ENCODE data around the gene PLEKHG4B.
A peak's percentile ranks its signal among the peaks of the same experiment; 100 is the strongest.

PLEKHG4B gene

DNA sequence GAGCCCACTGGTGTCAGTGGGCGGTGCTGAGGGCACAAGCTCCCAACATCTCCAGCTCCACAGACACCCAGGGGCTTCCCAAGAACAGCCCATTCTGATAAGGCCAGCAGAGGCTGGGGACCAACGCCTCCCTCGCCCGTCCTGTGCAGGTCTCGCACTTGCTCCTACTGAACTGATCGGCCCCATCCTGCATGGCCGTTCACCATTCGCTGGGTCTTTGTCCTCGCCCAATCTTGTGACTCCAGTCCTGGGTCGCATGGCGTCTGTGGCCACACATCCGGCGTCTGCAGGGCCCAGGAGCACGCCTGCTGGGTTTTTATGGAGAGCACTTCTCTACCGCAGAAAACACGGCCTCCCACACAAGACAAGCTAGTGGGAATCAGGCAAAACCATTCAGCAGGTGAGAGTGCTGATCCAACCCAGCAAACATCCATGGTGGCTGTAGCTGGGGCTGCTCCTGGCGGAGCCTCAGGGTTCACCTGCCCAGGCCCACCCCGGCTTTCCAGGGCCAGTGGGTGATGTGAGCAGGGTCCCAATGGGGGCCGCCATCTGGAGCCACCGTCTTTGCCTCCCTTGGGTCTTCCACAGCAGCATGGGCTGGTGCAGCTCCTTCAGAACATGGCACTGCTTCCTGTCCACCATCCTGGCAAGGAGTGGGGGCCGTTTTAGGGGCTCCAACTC lies 106.7 kb downstream of the PLEKHG4B start:
- no peak overlapping the region for H3K9ac ChIP-seq (ENCODE audit: low read depth, low read length)
- no peak overlapping the region for H3K4me2 ChIP-seq (ENCODE audit: low read length)
- peaks cover 9% of the 10 kb centered on the region for H3K27me3 ChIP-seq (ENCODE audit: control insufficient read depth, insufficient read depth, low read length)
- no peaks in the 10 kb centered on the region for H3K4me1 ChIP-seq (ENCODE audit: control insufficient read depth, insufficient read depth, low read length)
- H3K36me3 ChIP-seq (ENCODE audit: insufficient read depth, low read length) = peaks cover 8% of the 10 kb centered on the region
- no peaks in the 10 kb centered on the region for H3K9me3 ChIP-seq (replicated peaks; ENCODE audit: low read length)
- no peak overlapping the region for H3K4me3 ChIP-seq (ENCODE audit: low read length)

DNA sequence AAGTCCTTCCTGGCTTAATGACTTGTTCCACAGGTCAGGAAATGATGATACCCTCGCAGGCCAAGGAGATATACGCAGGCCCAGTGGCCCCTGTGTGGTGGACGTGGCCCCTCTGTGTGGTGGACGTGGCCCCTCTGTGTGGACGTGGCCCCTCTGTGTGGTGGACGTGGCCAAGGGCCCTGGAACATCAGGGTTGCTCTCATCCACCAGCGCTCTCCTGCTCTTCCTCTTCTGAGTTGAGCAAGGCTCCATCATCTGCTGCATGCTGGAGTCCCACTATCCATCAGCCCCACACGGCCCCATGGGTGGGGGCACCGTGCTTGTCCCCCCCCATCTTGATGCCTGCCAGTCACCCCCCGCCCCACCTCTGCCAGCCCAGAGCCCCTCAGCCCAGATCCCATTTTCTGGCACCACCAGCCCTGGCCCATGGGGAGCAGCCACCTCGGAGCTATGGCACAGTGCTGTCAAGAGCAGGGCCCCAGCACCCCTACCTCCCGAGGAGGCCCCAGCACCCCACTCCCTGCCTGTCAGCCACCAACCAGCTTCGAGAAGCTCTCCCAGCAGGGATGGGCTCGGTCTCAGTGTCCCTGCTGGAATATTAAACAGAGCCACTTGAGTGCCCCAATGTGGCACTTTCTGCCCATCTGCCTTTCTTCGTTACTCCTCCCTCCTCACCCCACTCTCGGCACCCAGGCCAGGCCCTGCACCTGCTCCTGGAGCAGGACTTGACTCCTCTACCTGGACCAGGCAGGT lies 107.4 kb downstream of the PLEKHG4B start:
- no peak overlapping the region for H3K9ac ChIP-seq (ENCODE audit: low read depth, low read length)
- peaks cover 7% of the 10 kb centered on the region for H3K27me3 ChIP-seq (ENCODE audit: control insufficient read depth, insufficient read depth, low read length)
- H3K4me3 ChIP-seq (ENCODE audit: low read length) = no peak overlapping the region
- H3K9me3 ChIP-seq (replicated peaks; ENCODE audit: low read length) = no peaks in the 10 kb centered on the region
- no peak overlapping the region for H3K4me2 ChIP-seq (ENCODE audit: low read length)
- H3K4me1 ChIP-seq (ENCODE audit: control insufficient read depth, insufficient read depth, low read length) = no peaks in the 10 kb centered on the region
- H3K36me3 ChIP-seq (ENCODE audit: insufficient read depth, low read length) = peaks cover 13% of the 10 kb centered on the region

DNA sequence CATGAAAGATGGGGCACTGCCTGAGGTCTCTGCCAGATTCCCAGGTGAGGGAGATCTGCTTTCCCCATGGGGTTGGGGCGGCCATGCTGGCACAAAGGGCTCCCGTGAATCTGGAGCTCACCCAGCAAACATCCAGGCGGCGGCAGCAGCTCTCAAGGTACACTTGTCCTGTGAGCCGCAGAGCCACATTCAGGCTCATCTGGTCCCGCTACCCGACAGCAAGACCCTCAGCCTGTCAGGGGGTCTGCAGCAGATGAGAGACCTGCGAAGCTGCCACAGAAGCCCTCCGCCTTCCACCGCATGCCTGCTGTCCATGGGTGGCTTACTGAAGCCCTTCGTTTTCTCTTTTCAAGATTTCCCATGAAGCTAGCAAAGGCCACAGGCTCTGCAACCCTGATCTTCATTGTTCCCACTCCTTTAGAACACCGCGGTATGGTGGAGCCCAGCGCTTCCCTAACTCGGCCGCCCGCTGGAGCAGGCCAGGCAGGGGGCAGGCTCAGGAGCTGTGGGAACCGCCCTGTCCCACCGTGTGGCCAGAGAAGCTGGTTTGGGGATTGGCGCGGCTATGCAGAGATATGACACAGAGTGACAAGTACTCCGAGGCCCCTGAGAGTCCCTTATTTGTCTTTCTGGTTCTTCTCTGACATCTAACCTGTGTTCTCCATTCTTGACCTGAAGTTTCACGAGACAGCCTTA lies 108.1 kb downstream of the PLEKHG4B start:
- Histone ChIP-seq H3K4me1 (ENCODE audit: control insufficient read depth, insufficient read depth, low read length) (no peaks in the 10 kb centered on the region), H3K36me3 (ENCODE audit: insufficient read depth, low read length) (peaks cover 17% of the 10 kb centered on the region), H3K27me3 (ENCODE audit: control insufficient read depth, insufficient read depth, low read length) (no peaks in the 10 kb centered on the region), H3K9ac (ENCODE audit: low read depth, low read length) (no peak overlapping the region), H3K9me3 (replicated peaks; ENCODE audit: low read length) (no peaks in the 10 kb centered on the region), H3K4me2 (ENCODE audit: low read length) (no peak overlapping the region), H3K4me3 (ENCODE audit: low read length) (no peak overlapping the region)

DNA sequence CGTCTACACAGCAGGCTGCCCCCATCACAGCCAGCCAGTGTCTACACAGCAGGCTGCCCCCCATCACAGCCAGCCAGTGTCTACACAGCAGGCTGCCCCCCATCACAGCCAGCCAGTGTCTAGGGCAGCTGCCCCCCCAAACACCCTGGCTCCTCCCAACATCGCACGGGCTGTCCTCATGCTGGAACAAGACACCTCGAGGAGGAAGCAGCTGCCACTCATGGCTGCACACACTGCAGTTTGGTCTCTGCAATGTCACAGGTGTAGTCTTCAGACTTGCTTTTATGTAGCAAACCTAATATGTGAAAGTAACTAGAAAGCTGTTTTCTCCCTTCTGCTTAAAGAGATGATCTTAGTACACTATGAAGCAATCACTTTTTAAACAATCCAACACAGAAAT lies 109.0 kb downstream of the PLEKHG4B start:
- Histone ChIP-seq H3K27me3 (ENCODE audit: control insufficient read depth, insufficient read depth, low read length) (no peaks in the 10 kb centered on the region), H3K4me2 (ENCODE audit: low read length) (no peak overlapping the region), H3K4me1 (ENCODE audit: control insufficient read depth, insufficient read depth, low read length) (no peaks in the 10 kb centered on the region), H3K36me3 (ENCODE audit: insufficient read depth, low read length) (peaks cover 24% of the 10 kb centered on the region), H3K9me3 (replicated peaks; ENCODE audit: low read length) (no peaks in the 10 kb centered on the region), H3K4me3 (ENCODE audit: low read length) (no peak overlapping the region), H3K9ac (ENCODE audit: low read depth, low read length) (no peak overlapping the region)

DNA sequence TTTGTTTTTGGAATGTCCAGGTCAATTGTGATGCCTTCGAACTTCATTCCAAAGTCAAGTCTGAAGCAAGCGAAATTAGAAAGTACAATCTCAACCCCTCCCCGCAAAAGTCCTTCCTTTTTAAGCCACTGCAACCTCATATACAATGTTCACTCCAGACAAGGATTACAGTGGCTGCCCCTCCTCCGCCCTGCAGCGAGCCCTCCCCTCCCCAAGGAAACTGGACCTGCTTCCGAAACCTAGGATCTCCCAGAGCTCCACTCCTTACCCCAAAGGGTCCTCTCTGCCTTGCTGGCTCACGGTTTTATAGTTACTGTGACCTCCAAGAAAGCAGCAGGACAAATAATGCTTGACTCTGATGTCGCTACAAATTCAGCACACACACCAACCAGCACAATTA lies 109.7 kb downstream of the PLEKHG4B start:
- Histone ChIP-seq H3K27me3 (ENCODE audit: control insufficient read depth, insufficient read depth, low read length) (no peaks in the 10 kb centered on the region), H3K4me2 (ENCODE audit: low read length) (no peak overlapping the region), H3K4me1 (ENCODE audit: control insufficient read depth, insufficient read depth, low read length) (peaks cover 6% of the 10 kb centered on the region), H3K36me3 (ENCODE audit: insufficient read depth, low read length) (peaks cover 24% of the 10 kb centered on the region), H3K4me3 (ENCODE audit: low read length) (no peak overlapping the region), H3K9ac (ENCODE audit: low read depth, low read length) (no peak overlapping the region), H3K9me3 (replicated peaks; ENCODE audit: low read length) (no peaks in the 10 kb centered on the region)

DNA sequence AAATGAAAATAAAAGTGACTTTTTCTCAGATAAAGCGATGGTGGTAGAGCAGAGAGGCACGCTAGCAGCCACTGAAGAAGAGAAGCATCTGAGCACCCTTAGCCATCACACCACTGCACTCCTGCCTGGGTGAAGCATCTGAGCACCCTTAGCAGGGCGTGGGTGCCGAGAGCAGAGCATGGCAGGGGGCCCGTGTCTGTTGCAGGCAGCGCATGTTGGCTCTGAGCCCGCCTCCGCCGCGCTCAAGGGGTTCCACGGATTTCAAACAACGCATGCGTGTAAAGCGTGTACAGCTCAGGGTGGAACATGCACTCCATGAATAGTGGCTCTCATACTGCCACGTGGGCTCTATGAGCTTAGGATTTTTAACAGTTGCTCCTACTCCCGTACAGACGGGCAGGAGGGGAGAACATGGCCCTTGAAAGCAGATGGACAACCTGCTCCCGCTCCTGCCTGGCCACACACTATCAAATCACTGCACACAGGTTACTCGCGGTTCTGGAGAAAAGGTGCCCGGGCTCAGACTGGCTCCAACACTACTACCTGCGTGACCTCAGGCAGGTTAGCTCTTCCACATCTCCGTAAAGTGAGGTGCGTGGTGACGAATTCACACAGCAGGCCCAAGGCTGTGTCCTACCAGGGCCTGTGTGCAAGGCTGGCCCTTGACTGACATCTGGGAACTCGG lies 111.4 kb downstream of the PLEKHG4B start:
- Histone ChIP-seq H3K4me1 (ENCODE audit: control insufficient read depth, insufficient read depth, low read length) (peaks cover 7% of the 10 kb centered on the region), H3K9ac (ENCODE audit: low read depth, low read length) (no peak overlapping the region), H3K27me3 (ENCODE audit: control insufficient read depth, insufficient read depth, low read length) (no peaks in the 10 kb centered on the region), H3K36me3 (ENCODE audit: insufficient read depth, low read length) (peaks cover 27% of the 10 kb centered on the region), H3K4me3 (ENCODE audit: low read length) (no peak overlapping the region), H3K9me3 (replicated peaks; ENCODE audit: low read length) (no peaks in the 10 kb centered on the region), H3K4me2 (ENCODE audit: low read length) (no peak overlapping the region)

DNA sequence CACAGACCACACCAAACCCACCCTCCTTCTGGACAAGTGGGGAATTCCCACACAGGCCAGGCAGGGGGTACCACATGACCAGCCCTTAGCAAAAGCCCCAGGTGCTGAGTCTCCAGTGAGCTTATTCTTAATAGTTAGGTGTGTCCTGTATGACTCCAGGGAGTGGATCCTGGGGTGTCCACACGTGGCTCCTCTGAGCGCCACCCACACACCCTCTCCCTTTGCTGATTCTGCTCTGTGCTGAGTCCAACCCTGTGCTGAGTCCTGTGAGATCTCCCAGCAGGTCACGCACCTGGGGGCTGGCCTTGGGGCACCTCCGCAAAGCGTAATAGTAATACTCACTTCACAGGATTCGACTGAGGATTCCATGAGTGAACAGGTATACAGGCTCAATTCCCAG lies 112.0 kb downstream of the PLEKHG4B start:
- Histone ChIP-seq H3K4me3 (ENCODE audit: low read length) (no peak overlapping the region), H3K9me3 (replicated peaks; ENCODE audit: low read length) (no peaks in the 10 kb centered on the region), H3K4me2 (ENCODE audit: low read length) (no peak overlapping the region), H3K27me3 (ENCODE audit: control insufficient read depth, insufficient read depth, low read length) (no peaks in the 10 kb centered on the region), H3K36me3 (ENCODE audit: insufficient read depth, low read length) (peaks cover 25% of the 10 kb centered on the region), H3K4me1 (ENCODE audit: control insufficient read depth, insufficient read depth, low read length) (peaks cover 7% of the 10 kb centered on the region), H3K9ac (ENCODE audit: low read depth, low read length) (no peak overlapping the region)

DNA sequence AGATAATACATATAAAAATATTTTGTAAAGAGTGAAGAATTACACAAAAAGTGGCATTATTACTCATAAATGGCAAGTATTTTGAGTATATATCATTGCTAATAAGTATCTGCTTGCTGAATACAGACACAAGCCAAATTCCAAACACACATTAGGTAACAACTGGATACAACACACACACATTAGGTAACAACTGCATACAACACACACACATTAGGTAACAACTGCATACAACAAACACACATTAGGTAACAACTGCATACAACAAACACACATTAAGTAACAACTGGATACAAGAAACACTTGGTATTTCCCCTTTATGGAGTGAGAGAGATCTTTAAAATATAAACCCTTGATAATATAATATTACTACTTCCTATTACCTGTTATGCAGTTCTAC lies 112.5 kb downstream of the PLEKHG4B start:
- Histone ChIP-seq H3K4me3 (ENCODE audit: low read length) (no peak overlapping the region), H3K9me3 (replicated peaks; ENCODE audit: low read length) (no peaks in the 10 kb centered on the region), H3K27me3 (ENCODE audit: control insufficient read depth, insufficient read depth, low read length) (no peaks in the 10 kb centered on the region), H3K36me3 (ENCODE audit: insufficient read depth, low read length) (peaks cover 24% of the 10 kb centered on the region), H3K4me1 (ENCODE audit: control insufficient read depth, insufficient read depth, low read length) (peaks cover 7% of the 10 kb centered on the region), H3K4me2 (ENCODE audit: low read length) (no peak overlapping the region), H3K9ac (ENCODE audit: low read depth, low read length) (no peak overlapping the region)

DNA sequence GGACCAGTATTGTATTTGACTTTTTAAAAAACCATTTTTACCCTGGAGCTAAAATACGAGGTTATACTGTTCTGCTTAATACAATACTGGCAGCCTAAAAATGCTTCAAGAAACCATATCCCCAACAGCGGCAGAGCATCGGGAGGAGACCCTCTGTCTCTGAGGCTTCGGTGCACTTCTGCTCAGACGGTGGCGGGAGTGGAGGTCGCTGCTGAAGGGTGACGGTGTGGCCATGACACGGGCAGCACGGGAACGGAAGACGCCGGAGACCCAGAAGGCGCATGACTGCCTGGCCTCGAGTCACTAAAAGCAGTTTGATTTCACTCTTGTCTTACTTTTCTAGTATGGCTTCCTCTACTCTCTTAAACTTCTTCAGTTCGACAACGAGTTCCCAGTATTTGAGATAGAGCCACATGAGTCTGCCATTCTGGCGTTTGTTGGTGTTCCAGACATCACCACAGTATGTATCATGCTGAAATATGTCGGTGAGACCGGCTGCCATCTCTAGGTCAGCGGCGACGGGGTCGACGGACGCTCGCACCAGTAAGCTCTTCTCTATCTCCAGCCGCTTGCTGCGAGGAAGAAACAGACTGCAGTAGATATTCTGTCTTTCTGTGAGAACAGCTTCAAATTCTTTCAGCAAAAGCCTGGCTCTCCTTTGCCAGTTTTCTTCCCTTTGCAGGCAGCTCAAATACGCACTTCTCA lies 113.2 kb downstream of the PLEKHG4B start:
- Histone ChIP-seq H3K36me3 (ENCODE audit: insufficient read depth, low read length) (peaks cover 24% of the 10 kb centered on the region), H3K27me3 (ENCODE audit: control insufficient read depth, insufficient read depth, low read length) (no peaks in the 10 kb centered on the region), H3K9ac (ENCODE audit: low read depth, low read length) (no peak overlapping the region), H3K4me2 (ENCODE audit: low read length) (no peak overlapping the region), H3K4me3 (ENCODE audit: low read length) (no peak overlapping the region), H3K4me1 (ENCODE audit: control insufficient read depth, insufficient read depth, low read length) (peaks cover 7% of the 10 kb centered on the region), H3K9me3 (replicated peaks; ENCODE audit: low read length) (no peaks in the 10 kb centered on the region)

DNA sequence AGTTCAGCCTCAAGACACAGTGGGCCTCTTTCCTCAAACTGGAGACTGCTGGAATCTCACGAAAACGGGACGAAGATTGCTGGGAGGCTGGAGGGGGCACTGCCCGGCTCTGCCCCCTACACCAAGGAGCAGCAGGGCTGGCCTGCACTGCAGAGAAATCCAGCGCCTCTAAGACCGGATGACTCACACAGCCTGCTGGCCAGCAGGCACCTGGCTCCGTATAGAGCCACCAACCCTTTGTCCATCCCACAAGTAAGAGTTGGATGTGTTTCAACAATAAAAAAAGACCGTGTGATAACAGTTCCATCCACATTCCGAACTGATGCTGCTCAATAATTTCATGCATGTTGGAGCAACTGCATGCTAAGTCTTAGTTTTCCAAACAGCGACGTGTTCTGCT lies 114.4 kb downstream of the PLEKHG4B start:
- H3K27me3 ChIP-seq (ENCODE audit: control insufficient read depth, insufficient read depth, low read length) = no peaks in the 10 kb centered on the region
- peaks cover 24% of the 10 kb centered on the region for H3K36me3 ChIP-seq (ENCODE audit: insufficient read depth, low read length)
- no peak overlapping the region for H3K9ac ChIP-seq (ENCODE audit: low read depth, low read length)
- H3K4me1 ChIP-seq (ENCODE audit: control insufficient read depth, insufficient read depth, low read length) = peaks cover 7% of the 10 kb centered on the region
- peak overlapping the region; percentile 23 for H3K4me2 ChIP-seq (ENCODE audit: low read length)
- H3K9me3 ChIP-seq (replicated peaks; ENCODE audit: low read length) = no peaks in the 10 kb centered on the region
- H3K4me3 ChIP-seq (ENCODE audit: low read length) = no peak overlapping the region
